Fibroblast of skin of left biceps (primary cell): Measurements from ENCODE around the gene RRP9.
"Not testable (repeated sequence)": the region's sequence is repeated elsewhere in the genome, so short reads cannot be mapped to it uniquely, and the experiment has no call there.

ENCODE experiments used
- DNase-seq, 2 experiments: peaks; one replicate each; pipeline ENCODE4 v3.0.0-alpha.2; 2013; ENCODE audit warnings: low read depth in 2 of 2

Gene RRP9

GRCh38 chr3:51941798-51942602 lies at the start of gene RRP9, which contains the start of gene PARP3:
Gene RRP9 (minus strand): TSS chr3:51941904. CDS start chr3:51941867, 37 bp downstream.
Gene PARP3 (plus strand): TSS chr3:51942363. CDS start chr3:51943356, 993 bp downstream.
- DNase-seq: peak; percentile 99

GRCh38 chr3:51990501-51990971 lies 48.8 kb upstream of the RRP9 start:
- not testable (repeated sequence) for DNase-seq

GRCh38 chr3:51988286-51989146 lies 46.8 kb upstream of the RRP9 start:
- no peak for DNase-seq

DNA sequence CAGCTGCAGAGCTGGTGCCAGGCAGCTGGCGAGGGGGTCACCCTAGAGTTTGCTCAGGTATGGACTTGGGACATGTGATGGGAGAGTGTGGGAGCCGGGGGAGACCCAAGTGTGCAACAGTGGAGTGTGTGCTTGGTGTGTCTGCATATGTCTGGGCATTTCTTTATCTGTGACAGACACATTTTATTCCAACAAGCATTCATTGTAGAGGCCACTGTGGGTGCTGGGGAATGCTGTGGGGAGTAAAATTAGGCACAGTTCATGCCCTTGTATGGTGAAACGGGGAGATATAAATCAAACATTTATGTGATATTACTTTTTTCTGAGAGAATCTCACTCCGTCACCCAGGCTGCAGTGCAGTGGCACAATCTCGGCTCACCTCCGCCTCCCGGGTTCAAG lies 45.9 kb upstream of the RRP9 start:
- no peak for DNase-seq

DNA sequence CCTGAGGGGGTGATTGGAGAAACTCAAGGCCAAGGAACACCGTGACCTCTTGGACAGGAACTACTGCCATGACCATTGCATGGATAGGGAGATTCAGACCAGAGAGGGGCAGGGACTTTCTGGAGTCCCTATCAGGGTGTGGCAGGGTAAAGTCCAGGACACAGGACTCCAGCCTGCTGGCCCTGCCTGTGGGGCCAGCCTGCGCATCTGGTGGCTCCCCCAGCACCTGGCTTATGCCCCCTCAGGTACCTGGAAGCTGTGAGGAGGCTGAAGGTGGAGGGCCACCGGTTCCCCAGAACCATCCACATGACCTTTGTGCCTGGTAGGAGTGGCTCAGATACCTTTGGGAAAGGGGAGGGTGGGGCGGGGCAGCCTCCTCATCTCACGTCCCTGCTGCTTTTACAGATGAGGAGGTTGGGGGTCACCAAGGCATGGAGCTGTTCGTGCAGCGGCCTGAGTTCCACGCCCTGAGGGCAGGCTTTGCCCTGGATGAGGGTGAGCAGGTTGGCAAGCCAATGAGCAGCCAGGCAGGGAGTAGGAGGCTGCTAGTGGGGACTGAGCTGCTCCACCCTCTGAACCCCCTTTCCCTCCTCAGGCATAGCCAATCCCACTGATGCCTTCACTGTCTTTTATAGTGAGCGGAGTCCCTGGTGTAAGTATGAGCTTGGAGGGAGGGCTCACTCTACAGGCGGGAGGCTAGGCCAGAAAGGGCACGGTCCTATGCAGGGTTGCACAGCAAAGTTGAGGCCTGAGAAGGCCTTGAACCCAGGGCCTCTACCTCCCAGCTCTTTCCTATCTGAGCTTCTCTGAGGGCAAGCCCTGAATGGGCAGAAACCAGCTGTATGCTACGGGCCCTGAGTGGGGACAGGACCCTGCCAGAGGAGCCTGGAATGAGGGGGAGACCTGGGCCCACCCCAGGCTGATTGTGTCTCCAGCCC lies 44.6 kb upstream of the RRP9 start:
- no peak for DNase-seq

DNA sequence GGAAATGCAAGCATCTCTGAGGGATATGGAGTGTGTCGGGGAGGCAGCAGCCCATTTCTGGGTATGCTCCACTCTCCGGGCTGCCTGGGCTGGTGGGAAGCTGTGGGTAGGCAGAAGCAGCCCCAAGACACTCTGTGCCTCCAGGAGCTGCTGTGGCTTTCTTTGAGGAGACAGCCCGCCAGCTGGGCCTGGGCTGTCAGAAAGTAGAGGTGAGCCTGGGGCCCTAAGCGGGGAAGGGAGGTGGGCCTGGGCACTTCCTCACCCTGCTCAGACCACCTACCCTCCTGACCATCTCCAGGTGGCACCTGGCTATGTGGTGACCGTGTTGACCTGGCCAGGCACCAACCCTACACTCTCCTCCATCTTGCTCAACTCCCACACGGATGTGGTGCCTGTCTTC lies 43.4 kb upstream of the RRP9 start:
- DNase-seq: no peak

- no peak for DNase-seq
Measured at GRCh38 chr3:51984269-51984647, 42.6 kb upstream of the RRP9 start.

- DNase-seq: no peak
Measured at GRCh38 chr3:51983578-51984268, 42.0 kb upstream of the RRP9 start.

DNA sequence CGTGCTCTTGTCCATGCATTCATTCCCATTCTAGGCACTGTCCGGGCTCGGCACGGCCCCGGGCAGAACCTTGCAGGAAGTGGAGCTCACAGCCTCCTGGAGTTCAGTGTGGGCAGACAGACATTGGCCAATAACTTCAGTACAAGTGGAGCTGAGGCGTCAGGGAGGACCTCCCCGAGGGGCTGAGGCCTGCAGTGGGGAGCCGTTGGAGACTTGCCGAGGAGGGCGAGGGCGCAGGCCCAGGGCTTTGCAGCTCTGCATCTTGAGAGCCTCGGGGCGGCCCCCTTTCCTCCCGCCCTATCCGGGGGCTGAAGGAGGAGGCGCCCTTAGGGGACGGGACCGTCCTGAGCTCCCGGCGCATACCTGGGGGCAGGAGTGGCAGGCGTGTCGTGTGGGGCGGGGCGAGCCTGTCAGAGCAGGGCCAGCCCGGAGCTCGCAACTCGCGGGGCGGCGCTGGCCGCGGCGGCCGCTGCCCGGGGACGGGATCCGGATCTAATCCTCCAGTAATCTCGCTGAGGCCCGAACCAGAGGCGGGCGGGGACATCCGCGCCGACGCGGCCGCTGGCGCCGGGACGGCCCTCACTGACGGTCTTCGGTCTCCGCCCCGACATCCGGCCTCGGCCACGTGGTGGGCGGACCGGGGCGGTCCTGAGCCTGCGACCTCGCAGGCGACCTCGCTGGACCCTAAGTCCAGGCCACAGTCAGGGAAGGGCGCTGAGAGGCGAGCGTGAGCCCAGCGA lies 41.3 kb upstream of the RRP9 start, which contains the start of gene ACY1:
ACY1 (plus strand) TSS at position 698 of the 740 bp plus-strand sequence. CDS start 530 bp downstream, outside the sequence.
- DNase-seq: no peak

DNA sequence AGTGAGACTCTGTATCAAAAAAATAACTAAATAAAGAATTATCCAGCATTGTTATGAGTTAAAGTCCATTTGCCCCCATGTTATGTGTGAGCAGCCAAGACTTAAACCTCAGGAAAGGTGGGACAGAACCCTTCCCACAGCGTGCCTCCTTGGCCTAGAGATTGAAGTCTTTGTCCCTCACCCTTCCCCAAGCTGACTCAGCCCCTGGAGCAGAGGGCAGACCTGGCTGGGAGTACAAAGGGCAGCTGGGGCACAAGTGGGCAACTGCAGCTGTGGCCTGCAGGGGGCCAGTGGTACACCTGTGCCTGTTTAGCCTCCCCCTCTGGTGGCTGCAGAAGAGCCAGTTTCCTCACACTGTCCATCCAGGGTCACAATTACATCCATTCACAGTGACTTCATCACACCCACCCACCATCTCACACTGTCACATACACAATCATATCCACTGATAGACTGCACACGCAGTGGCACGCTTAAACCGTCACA lies 40.7 kb upstream of the RRP9 start:
- no peak for DNase-seq

- no peak for DNase-seq
Measured at GRCh38 chr3:51980253-51980652, 38.5 kb upstream of the RRP9 start.

- DNase-seq: no peak
Measured at GRCh38 chr3:51978143-51978502, 36.4 kb upstream of the RRP9 start.

GRCh38 chr3:51977446-51978142 lies 35.9 kb upstream of the RRP9 start:
- DNase-seq: no peak

DNA sequence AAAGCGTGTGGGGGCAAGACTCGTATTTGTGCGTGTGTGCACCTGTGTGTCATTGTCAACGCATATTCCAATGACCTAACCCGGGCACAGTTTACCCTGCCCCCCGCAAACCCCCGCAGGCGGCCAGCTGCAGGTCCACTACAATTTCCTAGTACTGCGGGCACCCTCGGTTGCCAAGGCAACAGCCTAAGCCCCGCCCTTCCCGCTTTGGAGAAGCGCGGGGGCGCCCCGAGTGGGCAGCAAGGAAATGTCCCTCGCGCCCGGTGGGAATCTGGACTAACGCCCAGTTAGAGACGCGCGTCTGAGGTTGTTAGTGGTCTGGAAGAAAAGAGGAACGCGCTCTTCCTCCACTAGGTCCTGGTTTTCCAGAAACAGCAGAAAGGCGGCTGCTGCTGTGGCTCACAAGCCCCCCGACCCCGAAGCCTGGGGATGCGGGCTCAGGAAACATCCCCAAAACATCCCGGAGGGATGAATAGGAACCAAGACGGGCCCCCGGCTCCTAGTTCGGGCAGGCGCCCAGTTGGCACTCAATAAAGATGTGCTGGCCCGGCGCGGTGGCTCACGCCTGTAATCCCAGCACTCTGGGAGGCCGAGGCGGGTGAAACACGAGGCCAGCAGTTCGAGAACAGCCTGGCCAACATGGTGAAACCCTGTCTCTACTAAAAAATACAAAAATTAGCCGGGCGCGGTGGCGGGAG lies 34.3 kb upstream of the RRP9 start:
- DNase-seq: no peak

DNA sequence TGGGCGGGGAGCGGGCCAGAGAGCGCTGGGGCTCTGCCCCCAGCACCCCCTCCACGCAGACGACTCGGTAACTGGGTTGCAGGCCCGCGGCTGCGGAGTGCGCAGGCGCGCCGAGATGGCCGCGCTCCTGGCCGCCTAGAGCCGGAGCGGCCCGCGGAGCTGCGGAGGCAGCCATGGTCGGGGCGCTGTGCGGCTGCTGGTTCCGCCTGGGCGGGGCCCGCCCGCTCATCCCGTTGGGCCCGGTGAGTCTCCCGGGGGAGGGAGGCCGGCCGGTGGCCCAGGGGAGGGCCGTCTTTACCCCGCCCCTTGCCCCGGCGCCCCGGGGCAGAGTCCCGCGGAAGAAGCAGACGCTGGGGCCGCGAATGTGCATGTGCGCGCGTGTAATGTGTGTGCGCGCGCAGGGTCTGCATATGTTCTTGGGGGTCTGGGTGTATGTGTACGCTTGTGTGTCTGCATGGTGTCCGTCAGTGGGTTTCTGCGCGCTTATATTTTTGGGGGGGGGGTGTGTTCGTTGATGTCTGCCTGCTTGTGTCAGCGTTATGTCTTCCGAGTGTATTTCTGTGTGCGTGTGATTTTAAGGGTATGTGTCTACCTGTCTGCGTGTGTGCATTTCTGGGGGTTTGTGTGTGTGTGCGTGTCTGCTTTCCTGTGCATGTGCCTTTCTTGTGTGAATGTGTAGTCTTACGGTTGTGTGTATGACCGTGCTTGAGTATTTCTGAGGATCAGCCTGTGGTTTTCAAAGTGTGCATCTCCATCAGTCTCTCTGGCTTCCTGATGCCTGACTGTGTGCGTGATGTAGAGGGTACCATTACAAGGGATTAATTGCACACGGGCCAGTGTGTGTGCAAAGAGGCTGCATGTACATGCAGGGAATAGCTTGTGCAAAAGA lies 33.5 kb upstream of the RRP9 start, which contains the start of gene ABHD14A:
ABHD14A (plus strand) TSS at position 102 of the 889 bp plus-strand sequence; CDS start at position 174, 72 bp downstream.
- no peak for DNase-seq

GRCh38 chr3:51974277-51974962 lies 32.7 kb upstream of the RRP9 start:
- no peak for DNase-seq

- DNase-seq: no peak
Measured at GRCh38 chr3:51971350-51971749, 29.6 kb upstream of the RRP9 start.
